ENCODE measurements around the gene FGGY. TPM values are rescaled to one million over a fixed set of nuclear protein-coding genes. Genes with fewer than 3 reads are reported as not detected.
"Not testable (repeated sequence)": the region's sequence is repeated elsewhere in the genome, so short reads cannot be mapped to it uniquely, and the experiment has no call there.

The FGGY gene
- total RNA-seq, 2 experiments from 2014 or later = 6.6 to 9.7 TPM

DNA sequence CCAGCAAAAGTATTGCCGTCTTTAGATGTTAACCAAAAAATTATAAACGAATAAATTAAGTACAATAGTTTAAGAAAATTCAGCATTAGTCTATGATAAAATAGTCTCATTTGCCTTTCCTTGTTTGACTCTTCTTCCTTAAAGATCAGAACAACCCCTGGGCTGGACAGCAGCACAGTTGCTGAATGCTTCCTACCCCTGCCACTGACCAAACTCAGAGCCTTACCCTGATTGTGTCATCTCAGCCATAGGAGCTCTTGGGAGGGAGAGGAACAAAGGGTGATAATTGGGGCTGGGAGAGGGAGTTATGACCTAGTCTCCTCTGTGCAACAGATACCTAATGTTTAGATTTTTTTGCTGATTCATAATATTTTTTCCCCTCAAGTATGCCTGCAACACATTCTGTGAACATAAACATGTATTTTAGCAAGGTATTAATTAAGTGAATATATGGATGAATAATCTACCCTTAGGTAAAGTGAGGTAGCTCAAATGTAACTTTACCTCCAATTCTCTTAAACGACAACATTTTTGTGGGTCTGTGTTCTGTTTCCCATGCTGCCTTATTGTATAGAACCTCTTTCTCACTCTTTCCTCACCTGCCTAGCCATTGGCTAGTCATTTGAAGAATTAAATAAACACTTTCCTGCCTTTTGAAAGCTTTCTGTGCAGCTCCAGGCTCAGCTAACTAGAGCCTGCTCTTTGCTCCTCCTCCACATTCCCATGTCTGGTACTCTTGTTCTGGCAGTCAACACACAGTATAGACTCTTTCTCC, 46.1 kb downstream of the FGGY start:
- Mint-ChIP-seq H3K4me1 (no peaks in the 10 kb centered on the region), H3K9me3 (no peaks in the 10 kb centered on the region), H3K27ac (no peak overlapping the region), H3K36me3 (peaks cover 12% of the 10 kb centered on the region), H3K27me3 (no peaks in the 10 kb centered on the region), H3K4me3 (no peak overlapping the region)
- no peak for DNase-seq

DNA sequence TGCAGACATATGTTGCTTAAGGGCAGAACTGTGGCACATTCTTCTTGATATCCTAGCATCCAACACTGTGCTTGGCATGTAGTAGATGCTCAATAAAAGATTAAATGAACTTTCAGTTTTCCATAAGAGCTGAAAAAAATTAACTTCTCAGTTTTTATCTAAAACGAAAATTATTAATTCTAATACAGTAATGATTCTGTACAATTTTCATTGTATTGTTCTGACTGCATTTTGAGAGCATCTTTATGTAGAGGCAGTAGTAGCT, 46.6 kb downstream of the FGGY start:
- no peak overlapping the region for H3K4me3 Mint-ChIP-seq
- DNase-seq = no peak
- no peaks in the 10 kb centered on the region for H3K27me3 Mint-ChIP-seq
- no peaks in the 10 kb centered on the region for H3K9me3 Mint-ChIP-seq
- peaks cover 12% of the 10 kb centered on the region for H3K36me3 Mint-ChIP-seq
- H3K4me1 Mint-ChIP-seq = no peaks in the 10 kb centered on the region
- H3K27ac Mint-ChIP-seq = no peak overlapping the region

DNA sequence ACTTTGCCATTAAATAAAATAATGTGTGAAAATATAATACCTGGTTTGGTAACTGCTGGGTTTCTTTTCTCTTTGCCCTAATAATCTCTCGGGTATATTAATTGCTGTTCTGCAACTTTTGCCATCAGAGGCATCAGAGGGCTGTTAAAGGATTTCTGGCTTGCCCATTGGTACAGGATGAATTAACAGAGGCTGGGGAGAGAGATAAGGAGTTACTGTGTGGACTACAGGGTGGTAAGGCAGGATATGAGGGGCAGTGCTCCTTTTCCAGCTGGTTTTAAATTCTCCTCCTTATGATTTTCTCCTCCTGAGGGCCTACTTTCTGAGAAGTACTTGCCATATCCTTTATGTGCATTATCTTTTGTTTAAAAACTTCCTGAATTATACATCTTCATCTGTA, 48.3 kb downstream of the FGGY start:
- H3K4me3 Mint-ChIP-seq = no peak overlapping the region
- no peaks in the 10 kb centered on the region for H3K4me1 Mint-ChIP-seq
- no peak overlapping the region for H3K27ac Mint-ChIP-seq
- H3K27me3 Mint-ChIP-seq = no peaks in the 10 kb centered on the region
- no peak for DNase-seq
- peaks cover 12% of the 10 kb centered on the region for H3K36me3 Mint-ChIP-seq
- no peaks in the 10 kb centered on the region for H3K9me3 Mint-ChIP-seq

DNA sequence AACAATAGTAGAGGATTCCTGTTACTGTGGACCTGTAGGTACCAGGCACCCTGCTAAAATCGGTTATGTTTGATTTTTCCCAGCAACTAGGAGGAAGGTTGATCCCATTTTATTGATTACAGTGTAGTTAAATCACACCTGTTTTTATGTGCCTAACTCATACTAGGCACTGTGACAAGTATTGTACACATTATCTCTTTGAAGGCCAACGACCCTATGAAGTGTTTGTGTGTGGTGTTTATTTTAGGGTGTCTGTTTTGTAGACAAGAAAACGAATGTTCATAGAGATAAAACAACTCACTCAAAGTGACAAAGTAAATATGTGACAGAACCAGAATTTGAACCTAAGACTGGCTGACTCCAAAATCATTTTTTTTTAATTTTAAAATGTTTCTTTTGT, 49.5 kb downstream of the FGGY start:
- no peaks in the 10 kb centered on the region for H3K4me1 Mint-ChIP-seq
- H3K27me3 Mint-ChIP-seq = no peaks in the 10 kb centered on the region
- H3K27ac Mint-ChIP-seq = no peak overlapping the region
- no peaks in the 10 kb centered on the region for H3K9me3 Mint-ChIP-seq
- no peak overlapping the region for H3K4me3 Mint-ChIP-seq
- no peak for DNase-seq
- peaks cover 12% of the 10 kb centered on the region for H3K36me3 Mint-ChIP-seq

DNA sequence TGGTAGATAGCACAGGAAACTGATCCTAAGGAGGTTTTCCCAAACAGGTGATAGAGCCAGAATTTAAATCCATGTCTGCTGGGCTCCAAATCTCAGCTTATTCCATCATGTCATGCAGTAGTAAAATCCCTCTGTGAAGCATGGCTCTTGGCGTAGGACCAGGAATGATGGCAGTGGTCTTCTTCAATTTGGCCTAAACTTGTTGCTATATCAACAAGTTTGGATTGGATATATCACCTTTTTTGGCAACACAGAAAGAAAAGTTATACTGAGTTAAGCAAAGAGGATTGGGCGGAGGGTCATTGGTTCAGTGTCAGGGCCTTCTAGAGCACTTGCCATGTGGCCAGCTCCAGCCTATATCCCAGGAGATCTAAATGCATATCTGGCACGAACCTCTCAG, 52.2 kb downstream of the FGGY start:
- Mint-ChIP-seq H3K27ac (no peak overlapping the region), H3K4me1 (no peaks in the 10 kb centered on the region), H3K36me3 (peaks cover 9% of the 10 kb centered on the region), H3K4me3 (no peak overlapping the region), H3K27me3 (no peaks in the 10 kb centered on the region), H3K9me3 (no peaks in the 10 kb centered on the region)
- no peak for DNase-seq

DNA sequence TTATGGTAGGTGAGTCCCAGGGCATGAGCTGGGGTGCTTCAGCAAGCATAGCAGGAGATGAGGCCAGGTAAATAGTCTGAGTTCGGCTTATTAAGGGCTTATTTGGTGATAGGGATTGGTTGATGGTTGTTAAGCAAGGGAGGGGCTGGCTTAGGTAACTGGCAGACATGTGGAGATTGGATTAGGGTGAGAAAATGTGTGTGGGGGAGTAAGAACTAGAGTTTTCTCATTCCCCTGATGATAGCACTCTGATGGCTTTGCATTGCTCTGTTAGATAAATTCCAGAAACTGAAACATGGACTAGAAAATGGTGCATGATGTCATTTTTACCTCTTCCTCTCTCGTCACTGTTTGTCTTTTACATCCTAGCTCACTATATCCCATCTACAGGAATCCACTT, 53.6 kb downstream of the FGGY start:
- H3K9me3 Mint-ChIP-seq = no peaks in the 10 kb centered on the region

DNA sequence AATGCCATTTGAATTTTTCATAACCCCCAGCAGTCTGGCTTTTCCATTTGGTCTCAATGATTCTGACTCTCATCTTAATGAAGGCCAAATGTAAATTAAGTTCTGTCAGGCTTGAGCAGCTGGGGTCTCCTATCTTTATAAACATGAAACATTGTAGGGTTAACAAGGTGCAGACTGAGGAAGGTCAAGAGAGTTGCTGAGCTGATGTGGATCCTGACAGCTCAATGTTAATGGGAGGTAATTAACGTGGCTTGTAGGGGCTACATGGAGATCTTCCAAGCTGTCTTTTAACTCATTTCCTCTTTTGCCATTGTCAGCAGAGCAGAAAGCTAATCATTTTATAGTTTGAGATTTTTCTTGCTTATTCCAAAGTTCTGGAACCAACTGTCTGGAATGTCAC, 55.2 kb downstream of the FGGY start:
- no peak overlapping the region for H3K27ac Mint-ChIP-seq
- no peaks in the 10 kb centered on the region for H3K9me3 Mint-ChIP-seq
- H3K36me3 Mint-ChIP-seq = peaks cover 6% of the 10 kb centered on the region
- peaks cover 4% of the 10 kb centered on the region for H3K4me1 Mint-ChIP-seq
- H3K27me3 Mint-ChIP-seq = no peaks in the 10 kb centered on the region
- DNase-seq = no peak
- H3K4me3 Mint-ChIP-seq = no peak overlapping the region

More for the DNA sequence above, 53.6 kb downstream of the FGGY start:
- H3K27me3 Mint-ChIP-seq = no peaks in the 10 kb centered on the region
- no peak overlapping the region for H3K27ac Mint-ChIP-seq
- H3K4me1 Mint-ChIP-seq = peaks cover 4% of the 10 kb centered on the region
- peaks cover 12% of the 10 kb centered on the region for H3K36me3 Mint-ChIP-seq
- no peak overlapping the region for H3K4me3 Mint-ChIP-seq
- DNase-seq = no peak

DNA sequence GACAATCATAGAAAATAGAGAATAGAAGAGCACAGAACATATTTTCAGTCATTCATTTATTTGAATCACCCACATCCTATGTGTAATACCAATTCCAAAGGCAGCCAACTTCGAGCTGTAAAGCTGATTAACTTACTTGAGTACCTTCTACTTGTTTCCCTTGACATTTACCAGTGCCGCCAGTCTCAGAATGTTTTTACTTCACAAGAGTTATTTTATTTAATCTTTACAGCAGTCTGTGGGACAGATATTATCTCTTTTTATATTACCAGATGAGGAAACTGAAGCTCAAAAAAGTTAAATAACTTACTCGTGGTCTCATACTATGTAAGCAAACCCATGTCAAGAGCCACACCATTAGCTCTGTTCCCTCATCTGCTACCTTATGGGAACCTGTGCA, 56.6 kb downstream of the FGGY start:
- peaks cover 4% of the 10 kb centered on the region for H3K4me1 Mint-ChIP-seq
- H3K27me3 Mint-ChIP-seq = no peaks in the 10 kb centered on the region
- no peak overlapping the region for H3K4me3 Mint-ChIP-seq
- H3K9me3 Mint-ChIP-seq = no peaks in the 10 kb centered on the region
- H3K36me3 Mint-ChIP-seq = peaks cover 5% of the 10 kb centered on the region
- no peak overlapping the region for H3K27ac Mint-ChIP-seq
- no peak for DNase-seq

DNA sequence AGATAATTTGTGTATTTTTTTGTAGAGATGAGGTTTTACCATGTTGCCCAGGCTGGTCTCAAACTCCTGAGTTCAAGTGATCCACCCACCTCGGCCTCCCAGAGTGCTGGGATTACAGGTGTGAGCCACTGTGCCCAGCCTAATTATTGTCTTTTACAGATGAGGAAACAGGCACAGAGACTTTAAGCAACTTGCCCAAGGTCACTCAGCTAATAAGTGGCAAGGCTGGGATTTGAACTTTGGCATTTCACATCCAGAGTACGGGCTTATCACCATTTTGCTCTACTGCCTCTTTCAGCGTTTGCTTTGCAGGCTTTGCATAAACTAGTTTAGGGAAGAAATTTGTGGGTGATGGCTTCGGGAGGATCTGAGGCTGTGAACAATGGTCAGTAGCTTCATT, 57.3 kb downstream of the FGGY start:
- not testable (repeated sequence) for DNase-seq, H3K4me1 Mint-ChIP-seq, H3K4me3 Mint-ChIP-seq, H3K36me3 Mint-ChIP-seq, H3K27me3 Mint-ChIP-seq, H3K9me3 Mint-ChIP-seq
- peak overlapping the region; percentile 7 for H3K27ac Mint-ChIP-seq

DNA sequence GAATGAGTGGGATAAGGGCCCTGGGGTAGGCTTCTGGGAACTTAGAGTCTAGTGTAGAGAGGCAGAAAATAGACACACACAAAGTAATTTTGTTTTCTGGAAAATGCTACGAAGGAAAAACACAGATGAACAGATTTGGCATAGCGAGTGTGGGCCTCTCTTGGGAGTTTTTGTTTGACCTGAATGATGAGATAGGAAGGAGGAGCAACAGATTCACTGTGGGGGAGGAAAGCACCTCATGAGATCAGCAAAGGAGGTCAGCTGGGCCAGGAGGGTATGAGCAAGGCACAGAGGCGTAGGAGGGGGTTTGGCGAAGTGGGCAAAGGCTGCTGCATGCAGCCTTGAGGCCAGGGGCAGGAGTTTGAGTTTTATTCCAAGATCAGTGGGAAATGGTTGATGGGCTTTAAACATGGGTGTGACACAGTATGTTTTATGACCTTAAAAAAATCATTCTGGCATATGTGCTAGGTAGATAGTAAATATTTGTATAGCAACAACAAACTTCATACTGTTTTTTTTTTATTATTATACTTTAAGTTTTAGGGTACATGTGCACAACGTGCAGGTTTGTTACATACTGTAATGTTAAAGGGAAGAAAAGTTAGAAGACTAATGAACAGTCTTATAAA, 57.9 kb downstream of the FGGY start:
- DNase-seq = no peak
- Mint-ChIP-seq H3K27ac (peak overlapping the region; percentile 7), H3K4me3 (no peak overlapping the region), H3K36me3 (peaks cover 5% of the 10 kb centered on the region), H3K27me3 (no peaks in the 10 kb centered on the region), H3K9me3 (no peaks in the 10 kb centered on the region), H3K4me1 (peaks cover 4% of the 10 kb centered on the region)

DNA sequence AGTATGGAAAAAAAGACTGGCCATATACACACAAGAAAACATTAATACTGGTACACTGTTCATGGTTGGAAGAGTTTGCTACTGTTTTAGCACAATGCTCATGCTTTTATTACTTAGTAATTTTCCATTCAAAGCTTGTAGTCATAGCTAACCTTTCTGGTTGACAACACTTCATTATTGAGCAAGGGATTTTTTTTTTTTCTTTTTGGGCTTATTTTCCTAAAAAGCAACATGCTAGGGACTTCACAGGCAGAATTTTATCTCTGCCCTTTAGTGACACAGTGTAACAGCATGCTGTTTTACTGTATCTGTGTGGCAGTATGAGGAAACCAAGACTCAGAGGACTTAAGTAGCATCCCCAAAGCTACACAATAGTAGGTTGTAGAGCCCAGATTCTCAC, 58.5 kb downstream of the FGGY start:
- H3K9me3 Mint-ChIP-seq = no peaks in the 10 kb centered on the region
- no peak for DNase-seq
- peaks cover 4% of the 10 kb centered on the region for H3K4me1 Mint-ChIP-seq
- peaks cover 5% of the 10 kb centered on the region for H3K36me3 Mint-ChIP-seq
- no peak overlapping the region for H3K4me3 Mint-ChIP-seq
- no peak overlapping the region for H3K27ac Mint-ChIP-seq
- H3K27me3 Mint-ChIP-seq = no peaks in the 10 kb centered on the region

DNA sequence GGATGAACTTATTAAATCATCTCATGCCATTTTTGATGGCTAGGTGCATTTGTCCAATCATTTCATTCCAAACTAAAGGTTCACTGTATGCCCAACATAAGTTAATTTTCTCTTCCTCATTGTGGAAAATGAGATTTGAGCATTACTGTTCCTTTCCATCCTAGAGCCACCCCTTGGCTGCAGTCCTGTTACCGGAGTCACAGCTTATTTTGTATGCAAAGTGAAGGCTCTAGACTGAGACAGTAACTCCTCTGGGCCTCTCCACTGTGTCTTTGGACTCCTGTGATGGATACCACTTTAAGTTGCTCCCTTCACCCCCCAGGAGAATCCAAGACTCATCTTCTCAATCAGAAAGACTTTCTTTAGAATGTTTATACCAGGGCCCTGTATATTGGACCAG, 59.7 kb downstream of the FGGY start:
- H3K27ac Mint-ChIP-seq = no peak overlapping the region
- no peaks in the 10 kb centered on the region for H3K9me3 Mint-ChIP-seq
- H3K27me3 Mint-ChIP-seq = no peaks in the 10 kb centered on the region
- H3K4me1 Mint-ChIP-seq = peaks cover 4% of the 10 kb centered on the region
- H3K4me3 Mint-ChIP-seq = no peak overlapping the region
- H3K36me3 Mint-ChIP-seq = peaks cover 10% of the 10 kb centered on the region
- no peak for DNase-seq

DNA sequence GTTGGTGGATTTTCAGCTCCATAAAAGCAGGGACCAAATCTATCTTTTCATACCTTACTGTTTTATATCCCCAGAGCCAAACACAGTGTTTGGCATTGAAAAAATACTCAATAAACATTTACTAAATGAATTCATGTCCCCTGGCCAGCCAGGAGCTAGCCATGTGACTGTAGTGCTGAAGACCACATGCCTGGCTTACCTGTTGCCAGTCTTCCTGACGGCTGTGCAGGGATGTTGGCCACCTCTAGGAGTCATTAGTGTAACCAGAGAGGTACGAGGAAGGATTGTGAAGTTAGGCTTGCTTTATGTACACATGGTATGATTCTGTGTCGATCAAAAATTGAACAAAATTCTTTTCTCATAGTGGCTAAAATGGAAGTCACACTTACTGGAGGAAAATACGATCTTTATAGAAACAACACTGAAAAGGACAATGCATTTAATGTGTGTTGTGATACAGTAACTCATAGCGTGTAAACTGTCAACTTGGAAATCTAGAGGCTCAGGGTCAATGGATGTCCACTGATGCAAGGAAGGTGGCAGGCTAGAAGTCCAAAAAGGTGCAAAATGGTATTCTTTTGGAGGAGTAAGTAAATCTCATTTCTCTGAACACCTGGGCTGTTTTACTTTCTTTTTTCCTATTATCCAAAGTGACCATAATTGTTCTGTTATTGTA, 60.9 kb downstream of the FGGY start:
- no peak overlapping the region for H3K27ac Mint-ChIP-seq
- H3K9me3 Mint-ChIP-seq = no peaks in the 10 kb centered on the region
- H3K27me3 Mint-ChIP-seq = no peaks in the 10 kb centered on the region
- peaks cover 12% of the 10 kb centered on the region for H3K36me3 Mint-ChIP-seq
- no peak for DNase-seq
- H3K4me1 Mint-ChIP-seq = peaks cover 4% of the 10 kb centered on the region
- H3K4me3 Mint-ChIP-seq = no peak overlapping the region

DNA sequence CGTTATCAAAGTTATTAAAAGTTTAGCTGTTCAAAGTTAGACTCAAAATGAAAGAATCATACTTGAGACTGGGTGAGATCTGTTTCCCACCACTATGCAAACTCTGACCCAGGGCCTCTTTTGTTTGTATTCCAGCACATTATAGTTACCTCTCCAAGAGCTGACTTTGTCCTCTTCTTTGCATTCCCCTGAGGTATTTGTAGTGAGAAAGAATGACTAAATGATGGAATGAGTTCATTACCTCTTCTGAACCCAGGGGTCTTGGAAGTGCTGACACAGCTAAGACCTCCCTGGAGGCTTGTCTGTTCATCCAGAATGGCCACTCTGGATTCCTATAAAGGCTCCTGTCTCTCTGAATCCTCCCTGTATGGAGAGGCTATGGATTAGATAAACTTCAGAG, 62.4 kb downstream of the FGGY start:
- no peak for DNase-seq
- no peak overlapping the region for H3K27ac Mint-ChIP-seq
- no peak overlapping the region for H3K4me3 Mint-ChIP-seq
- no peaks in the 10 kb centered on the region for H3K9me3 Mint-ChIP-seq
- H3K36me3 Mint-ChIP-seq = peaks cover 13% of the 10 kb centered on the region
- peaks cover 4% of the 10 kb centered on the region for H3K4me1 Mint-ChIP-seq
- no peaks in the 10 kb centered on the region for H3K27me3 Mint-ChIP-seq

DNA sequence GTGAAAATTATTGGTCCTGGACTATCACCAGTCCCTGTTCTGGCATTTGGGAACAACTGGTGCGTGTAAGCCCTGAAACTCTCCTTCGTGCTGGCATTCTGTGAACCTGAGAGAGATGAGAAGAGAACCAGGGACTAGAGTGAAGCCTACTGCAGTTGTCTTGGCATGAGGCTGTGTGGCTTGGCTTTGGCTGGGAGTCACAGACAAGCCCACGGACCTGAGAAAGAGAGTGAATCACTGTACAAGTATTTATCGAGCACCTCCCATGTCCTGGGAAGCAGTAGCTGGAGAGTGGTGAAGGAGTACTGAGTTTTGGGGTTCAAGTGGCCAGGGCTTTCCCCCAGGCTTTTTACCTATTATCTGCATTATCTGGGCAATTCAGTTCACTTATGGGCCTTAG, 63.3 kb downstream of the FGGY start:
- Mint-ChIP-seq H3K9me3 (no peaks in the 10 kb centered on the region), H3K4me3 (no peak overlapping the region), H3K27ac (no peak overlapping the region), H3K36me3 (peaks cover 17% of the 10 kb centered on the region), H3K27me3 (no peaks in the 10 kb centered on the region), H3K4me1 (no peaks in the 10 kb centered on the region)
- DNase-seq = no peak

DNA sequence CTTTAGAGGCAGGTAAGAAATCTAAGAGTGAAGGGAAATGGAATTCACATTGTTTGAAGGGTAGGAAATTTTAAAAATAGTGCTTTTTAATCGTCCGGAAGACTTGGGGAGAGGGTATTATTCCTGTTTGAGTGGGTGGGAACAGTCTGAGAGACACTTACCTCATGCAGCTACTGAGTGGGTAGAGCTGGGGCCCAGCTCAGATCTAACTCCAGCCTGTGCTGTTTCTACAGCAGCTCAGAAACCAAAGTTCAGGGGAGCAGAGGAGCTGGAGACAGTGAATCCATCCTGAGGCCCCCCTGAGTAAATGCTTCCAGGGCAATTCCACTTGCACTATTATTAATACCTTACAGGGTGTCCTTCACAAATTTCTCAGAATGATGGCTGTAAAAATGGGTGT, 63.8 kb downstream of the FGGY start:
- no peak for DNase-seq
- no peaks in the 10 kb centered on the region for H3K4me1 Mint-ChIP-seq
- no peak overlapping the region for H3K4me3 Mint-ChIP-seq
- no peak overlapping the region for H3K27ac Mint-ChIP-seq
- H3K36me3 Mint-ChIP-seq = peaks cover 17% of the 10 kb centered on the region
- no peaks in the 10 kb centered on the region for H3K9me3 Mint-ChIP-seq
- no peaks in the 10 kb centered on the region for H3K27me3 Mint-ChIP-seq
